ENCODE results near the gene STXBP6.

- no peak for TF ChIP-seq CTCF (IDR thresholded peaks at IDR 0.05; ENCODE audit: extremely low read depth in 1 of 2, insufficient read depth in 1 of 2, low read depth in 1 of 2, low read length in 2 of 2)
- TF ChIP-seq POLR2A (IDR thresholded peaks at IDR 0.05; ENCODE audit: low read depth, low read length), result no peak
- no peak for TF ChIP-seq JUN (IDR thresholded peaks at IDR 0.05; ENCODE audit: borderline replicate concordance, insufficient read depth, insufficient read length, low read depth)
- no peak for TF ChIP-seq POLR2AphosphoS5 (IDR thresholded peaks at IDR 0.05; ENCODE audit: insufficient read depth, low read depth, low read length)
- no peak for TF ChIP-seq EZH2 (IDR thresholded peaks at IDR 0.05; ENCODE audit: borderline replicate concordance, low read depth, low read length, severe bottlenecking)
- TF ChIP-seq MYC (IDR thresholded peaks at IDR 0.05; ENCODE audit: low read depth, low read length), result no peak
- no peak for TF ChIP-seq MAX (IDR thresholded peaks at IDR 0.05; ENCODE audit: insufficient read depth, insufficient read length)
Measured at GRCh38 chr14:24910408-24910986, 139.4 kb downstream of the STXBP6 start.

All from endothelial cell of umbilical vein (primary cell).